Fibroblast of skin of scalp (primary cell): ENCODE measurements around the gene MAF.

Experiments used
- DNase-seq: peaks from one replicate; pipeline ENCODE4 v3.0.0-alpha.2; 2013

The MAF gene

GRCh38 chr16:79587296-79587695 lies 13.2 kb downstream of the MAF start:
- DNase-seq = no peak

GRCh38 chr16:79582789-79583188 lies 17.7 kb downstream of the MAF start:
- DNase-seq = no peak

GRCh38 chr16:79580453-79581191 lies 19.9 kb downstream of the MAF start:
- no peak for DNase-seq

GRCh38 chr16:79576602-79577001 lies 23.9 kb downstream of the MAF start:
- no peak for DNase-seq

GRCh38 chr16:79573884-79574283 lies 26.7 kb downstream of the MAF start:
- no peak for DNase-seq

- no peak for DNase-seq
These were observed 27.5 kb downstream of the MAF start for GRCh38 chr16:79573071-79573470.

GRCh38 chr16:79571903-79572535 lies 28.5 kb downstream of the MAF start:
- DNase-seq = no peak

- DNase-seq = no peak
These were observed 29.3 kb downstream of the MAF start for GRCh38 chr16:79571065-79571902.

GRCh38 chr16:79564671-79565107 lies 35.8 kb downstream of the MAF start:
- no peak for DNase-seq

GRCh38 chr16:79563921-79564320 lies 36.6 kb downstream of the MAF start:
- DNase-seq = no peak

- no peak for DNase-seq
These were observed 38.2 kb downstream of the MAF start for GRCh38 chr16:79562166-79562823.

- no peak for DNase-seq
These were observed 38.8 kb downstream of the MAF start for GRCh38 chr16:79561729-79562128.

- no peak for DNase-seq
These were observed 39.6 kb downstream of the MAF start for GRCh38 chr16:79560923-79561322.

GRCh38 chr16:79560318-79560717 lies 40.2 kb downstream of the MAF start:
- no peak for DNase-seq

GRCh38 chr16:79559532-79559931 lies 41.0 kb downstream of the MAF start:
- DNase-seq = no peak

- no peak for DNase-seq
These were observed 43.1 kb downstream of the MAF start for GRCh38 chr16:79557421-79557820.

- no peak for DNase-seq
These were observed 45.6 kb downstream of the MAF start for GRCh38 chr16:79554912-79555311.

- no peak for DNase-seq
These were observed 50.2 kb downstream of the MAF start for GRCh38 chr16:79550373-79550772.

GRCh38 chr16:79547085-79547484 lies 53.5 kb downstream of the MAF start:
- DNase-seq = no peak
